Keratinocyte (primary cell): ENCODE data around the gene TEX101. TPM values are rescaled to one million over a fixed set of nuclear protein-coding genes. Genes with fewer than 3 reads are reported as not detected.

ENCODE experiments used
- DNase-seq: peaks from one replicate; pipeline ENCODE4 v3.0.0-alpha.2; 2011; ENCODE audit warnings: low read depth, missing footprints, low spot score
- FAIRE-seq: peaks from 2 replicates; lab custom pipeline; 2011; peaks lifted over from hg19 to GRCh38; lab: Jason Lieb, UNC
- H2AFZ ChIP-seq: 2 replicates; pipeline ENCODE4 v1.6.0; 2012; ENCODE audit warnings: low read length, control low read depth, inconsistent platforms; ENCODE audit not compliant: control insufficient read depth
- H3K27ac ChIP-seq: 2 replicates; pipeline ENCODE4 v1.5.1; 2011; ENCODE audit warnings: low read length; ENCODE audit not compliant: control insufficient read depth, insufficient read depth
- H3K27me3 ChIP-seq: 3 replicates; pipeline ENCODE4 v1.6.0; 2011; ENCODE audit warnings: low read length; ENCODE audit not compliant: control insufficient read depth, insufficient read depth; ENCODE audit errors: extremely low read depth
- H3K36me3 ChIP-seq, 2 experiments: 2 replicates in 1 of 2; 3 replicates in 1 of 2; pipeline ENCODE4 v1.5.1; 2011; ENCODE audit warnings: low read length in 2 of 2, mild to moderate bottlenecking in 1 of 2; ENCODE audit not compliant: control insufficient read depth in 2 of 2, insufficient read depth in 2 of 2; ENCODE audit errors: extremely low read depth in 1 of 2
- H3K4me1 ChIP-seq: 3 replicates; pipeline ENCODE4 v1.5.1; 2011; ENCODE audit warnings: low read length; ENCODE audit not compliant: control insufficient read depth, insufficient read depth; ENCODE audit errors: extremely low read depth
- H3K4me2 ChIP-seq: 3 replicates; pipeline ENCODE4 v1.6.0; 2011; ENCODE audit warnings: low read depth, low read length; ENCODE audit not compliant: control insufficient read depth, insufficient read depth; ENCODE audit errors: extremely low read depth
- H3K4me3 ChIP-seq, 3 experiments: fragments of 200-600 bp in 1 of 3; sonication (generic) in 1 of 3; 2 replicates in 2 of 3; 3 replicates in 1 of 3; pipeline ENCODE4 v1.5.1; 2011 to 2016; ENCODE audit warnings: low read length in 3 of 3, mild to moderate bottlenecking in 3 of 3, control low read depth in 2 of 3, inconsistent platforms in 1 of 3, low read depth in 1 of 3, mixed read lengths in 1 of 3, mixed run types in 1 of 3, moderate library complexity in 1 of 3; ENCODE audit not compliant: control insufficient read depth in 2 of 3, insufficient read depth in 2 of 3; ENCODE audit errors: extremely low read depth in 1 of 3
- H3K79me2 ChIP-seq: 2 replicates; pipeline ENCODE4 v1.6.0; 2012; ENCODE audit warnings: low read length; ENCODE audit not compliant: control insufficient read depth, insufficient read depth
- H3K9ac ChIP-seq: 3 replicates; pipeline ENCODE4 v1.6.0; 2011; ENCODE audit warnings: low read length; ENCODE audit not compliant: control insufficient read depth, insufficient read depth; ENCODE audit errors: extremely low read depth
- H3K9me1 ChIP-seq: 3 replicates; pipeline ENCODE4 v1.6.0; 2011; ENCODE audit warnings: low read length; ENCODE audit not compliant: control insufficient read depth, insufficient read depth; ENCODE audit errors: extremely low read depth
- H3K9me3 ChIP-seq: 2 replicates; pipeline ENCODE4 v1.5.1; 2012; ENCODE audit warnings: low read depth, low read length; ENCODE audit not compliant: control insufficient read depth
- H4K20me1 ChIP-seq: 3 replicates; pipeline ENCODE4 v1.6.0; 2011; ENCODE audit warnings: low read length; ENCODE audit not compliant: control insufficient read depth, insufficient read depth; ENCODE audit errors: extremely low read depth
- EZH2 ChIP-seq: IDR thresholded peaks from one replicate; pipeline ENCODE4 v1.6.1; 2012; ENCODE audit warnings: inconsistent platforms, mild to moderate bottlenecking, low read length, moderate library complexity
- dilution Hi-C: fragments of 300-500 bp; cut with MboI; formaldehyde crosslinking; loops from one replicate; pipeline ENCODE4 v1.7.0; 2020; ENCODE audit warnings: low sequenced_read_pairs; ENCODE audit not compliant: extremely low pct_ligation_motif_present
- polyA plus RNA-seq, 5 experiments: library from polyadenylated mRNA; depleted of rRNA in 3 of 5; stranded (reverse) in 3 of 5; stranded (forward) in 1 of 5; unstranded in 1 of 5; fragments of >200 nt; gene quantifications; 1 replicate in 1 of 5; 2 replicates in 3 of 5; 3 replicates in 1 of 5; pipeline versions ENCODE4 v1.2.1 to v1.2.3, GENCODE V29; 2011 to 2012; ENCODE audit warnings: missing spikeins in 2 of 5, low read depth in 1 of 5, low replicate concordance in 1 of 5
- TF ChIP-seq, protein P1 (sequence below), 3 experiments: IDR thresholded peaks in 1 of 3; conservative IDR thresholded peaks in 1 of 3; optimal IDR thresholded peaks in 1 of 3; 2 replicates in 2 of 3; 3 replicates in 1 of 3; pipeline versions ENCODE3 to v1.5.1; 2011; ENCODE audit warnings: low read length in 3 of 3, mild to moderate bottlenecking in 3 of 3, moderate library complexity in 2 of 3, control low read depth in 1 of 3, inconsistent platforms in 1 of 3; ENCODE audit not compliant: insufficient read depth in 2 of 3; ENCODE audit errors: extremely low read depth in 1 of 3

The TEX101 gene
- polyA plus RNA-seq, 1 donor (not counting 4 experiments of a cell fraction or from before 2014, with no cell fraction given) = not detected

DNA sequence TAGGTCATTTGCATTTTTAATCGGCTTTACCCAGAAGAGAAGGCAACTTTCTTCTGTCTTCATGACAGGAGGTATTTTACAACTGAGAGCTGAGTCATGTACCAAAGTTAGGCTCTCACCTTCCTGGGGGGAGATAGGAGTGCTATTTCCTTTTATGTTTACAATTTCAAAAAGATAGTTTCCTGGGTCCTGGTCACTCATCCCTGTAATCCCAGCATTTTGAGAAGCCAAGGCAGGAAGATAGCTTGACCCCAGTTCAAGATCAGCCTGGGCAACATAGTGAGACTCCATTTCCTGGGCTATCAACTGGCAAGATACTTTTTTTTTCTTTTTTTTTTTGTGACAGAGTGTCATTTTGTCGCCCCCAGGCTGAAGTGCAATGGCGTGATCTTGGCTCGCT, 43.1 kb downstream of the TEX101 start:
- Histone ChIP-seq H3K9ac (no peak overlapping the region), H3K9me1 (no peaks in the 10 kb centered on the region), H3K4me3 (no peak overlapping the region), H2AFZ (no peak overlapping the region), H3K79me2 (no peaks in the 10 kb centered on the region), H3K27ac (no peak overlapping the region), H3K36me3 (peaks cover 7 to 17% of the 10 kb centered on the region in 2 experiments), H3K4me2 (no peak overlapping the region), H3K9me3 (peaks cover 4% of the 10 kb centered on the region), H3K4me1 (peaks cover 18% of the 10 kb centered on the region), H3K27me3 (no peaks in the 10 kb centered on the region), H4K20me1 (no peaks in the 10 kb centered on the region)
- FAIRE-seq (no peak), DNase-seq (no peak)
- dilution Hi-C loops = no loop called here
- TF ChIP-seq, protein P1, sequence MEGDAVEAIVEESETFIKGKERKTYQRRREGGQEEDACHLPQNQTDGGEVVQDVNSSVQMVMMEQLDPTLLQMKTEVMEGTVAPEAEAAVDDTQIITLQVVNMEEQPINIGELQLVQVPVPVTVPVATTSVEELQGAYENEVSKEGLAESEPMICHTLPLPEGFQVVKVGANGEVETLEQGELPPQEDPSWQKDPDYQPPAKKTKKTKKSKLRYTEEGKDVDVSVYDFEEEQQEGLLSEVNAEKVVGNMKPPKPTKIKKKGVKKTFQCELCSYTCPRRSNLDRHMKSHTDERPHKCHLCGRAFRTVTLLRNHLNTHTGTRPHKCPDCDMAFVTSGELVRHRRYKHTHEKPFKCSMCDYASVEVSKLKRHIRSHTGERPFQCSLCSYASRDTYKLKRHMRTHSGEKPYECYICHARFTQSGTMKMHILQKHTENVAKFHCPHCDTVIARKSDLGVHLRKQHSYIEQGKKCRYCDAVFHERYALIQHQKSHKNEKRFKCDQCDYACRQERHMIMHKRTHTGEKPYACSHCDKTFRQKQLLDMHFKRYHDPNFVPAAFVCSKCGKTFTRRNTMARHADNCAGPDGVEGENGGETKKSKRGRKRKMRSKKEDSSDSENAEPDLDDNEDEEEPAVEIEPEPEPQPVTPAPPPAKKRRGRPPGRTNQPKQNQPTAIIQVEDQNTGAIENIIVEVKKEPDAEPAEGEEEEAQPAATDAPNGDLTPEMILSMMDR (optimal IDR thresholded peaks at IDR 0.05 in 1 of 3, IDR thresholded peaks at IDR 0.05 in 1 of 3, conservative IDR thresholded peaks at IDR 0.05 in 1 of 3; ENCODE audit: extremely low read depth in 1 of 3, insufficient read depth in 2 of 3, low read length in 3 of 3) = no peak
- no peak for TF ChIP-seq EZH2

DNA sequence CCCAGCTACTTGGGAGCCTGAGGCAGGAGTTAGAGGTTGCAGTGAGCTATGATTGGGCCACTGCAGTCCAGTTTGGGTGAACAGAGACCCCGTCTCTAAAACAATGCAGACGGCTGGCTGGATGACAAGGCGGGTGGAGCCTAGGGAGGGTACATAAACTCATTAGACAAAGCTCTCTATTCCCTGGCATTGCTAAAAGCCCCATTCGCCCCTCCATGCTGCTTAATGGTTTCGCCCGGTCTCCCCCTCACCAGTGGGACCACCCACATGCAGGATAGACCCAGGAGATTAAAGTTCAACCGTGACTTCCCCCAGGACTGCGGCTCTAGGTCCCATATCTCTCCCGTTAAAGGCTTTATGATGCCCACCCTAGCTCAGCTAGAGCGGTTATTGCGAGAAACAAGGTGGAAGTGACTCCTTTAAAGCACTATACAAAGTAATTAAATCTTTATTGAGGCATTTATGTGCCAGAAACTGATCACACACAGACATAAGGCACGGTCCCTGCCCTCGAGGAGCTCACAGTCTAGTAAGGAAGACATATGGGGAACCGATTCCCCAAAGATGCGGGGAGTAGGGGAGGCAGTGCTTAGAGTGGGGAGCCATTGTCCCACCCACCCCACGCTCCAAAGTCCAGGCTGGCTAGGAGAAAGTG, 45.8 kb downstream of the TEX101 start:
- dilution Hi-C loops = no loop called here
- H2AFZ ChIP-seq = no peak overlapping the region
- peaks cover 7 to 19% of the 10 kb centered on the region in 2 experiments for H3K36me3 ChIP-seq
- no peak for FAIRE-seq
- no peak overlapping the region for H3K4me2 ChIP-seq
- H3K4me3 ChIP-seq = no peak overlapping the region
- peaks cover 21% of the 10 kb centered on the region for H3K4me1 ChIP-seq
- H3K79me2 ChIP-seq = peaks cover 10% of the 10 kb centered on the region
- H3K9me3 ChIP-seq = no peaks in the 10 kb centered on the region
- no peak for DNase-seq
- TF ChIP-seq EZH2 = no peak
- TF ChIP-seq, protein P1 (optimal IDR thresholded peaks at IDR 0.05 in 1 of 3, IDR thresholded peaks at IDR 0.05 in 1 of 3, conservative IDR thresholded peaks at IDR 0.05 in 1 of 3; ENCODE audit: extremely low read depth in 1 of 3, insufficient read depth in 2 of 3, low read length in 3 of 3) = no peak
- H3K27ac ChIP-seq = no peak overlapping the region
- no peaks in the 10 kb centered on the region for H3K9me1 ChIP-seq
- no peaks in the 10 kb centered on the region for H4K20me1 ChIP-seq
- H3K27me3 ChIP-seq = no peaks in the 10 kb centered on the region
- no peak overlapping the region for H3K9ac ChIP-seq
